AG04449 (cell line): Measurements from ENCODE around the gene TUT1.

Experiments
- CTCF ChIA-PET: fragments of 350-600 bp; formaldehyde crosslinking; extraction: SDS; loops from one replicate; lab custom pipeline; 2021; ENCODE audit warnings: antibody characterized with exemption; lab: Yijun Ruan, JAX
- POLR2A ChIA-PET: fragments of 400-600, 350-600 bp; formaldehyde crosslinking; extraction: SDS; loops from one replicate; lab custom pipeline; 2020; ENCODE audit warnings: antibody characterized with exemption, inconsistent platforms; lab: Yijun Ruan, JAX
- DNase-seq: peaks from one replicate; pipeline ENCODE4 v3.0.0-alpha.2; 2010; ENCODE audit warnings: low read depth, low spot score
- H3K4me3 ChIP-seq: 2 replicates; pipeline ENCODE4 v1.5.1; 2011; ENCODE audit warnings: low read depth, mild to moderate bottlenecking, control low read depth, low read length
- TF ChIP-seq, protein P1 (sequence below): IDR thresholded peaks from one replicate; pipeline ENCODE4 v1.5.1; 2011; ENCODE audit warnings: mild to moderate bottlenecking, moderate library complexity, low read length, control low read depth, inconsistent platforms; ENCODE audit not compliant: insufficient read depth; ENCODE audit errors: missing control alignments

The TUT1 gene

GRCh38 chr11:62544581-62545436 is 46.5 kb downstream of the TUT1 start:
- TF ChIP-seq, protein P1, sequence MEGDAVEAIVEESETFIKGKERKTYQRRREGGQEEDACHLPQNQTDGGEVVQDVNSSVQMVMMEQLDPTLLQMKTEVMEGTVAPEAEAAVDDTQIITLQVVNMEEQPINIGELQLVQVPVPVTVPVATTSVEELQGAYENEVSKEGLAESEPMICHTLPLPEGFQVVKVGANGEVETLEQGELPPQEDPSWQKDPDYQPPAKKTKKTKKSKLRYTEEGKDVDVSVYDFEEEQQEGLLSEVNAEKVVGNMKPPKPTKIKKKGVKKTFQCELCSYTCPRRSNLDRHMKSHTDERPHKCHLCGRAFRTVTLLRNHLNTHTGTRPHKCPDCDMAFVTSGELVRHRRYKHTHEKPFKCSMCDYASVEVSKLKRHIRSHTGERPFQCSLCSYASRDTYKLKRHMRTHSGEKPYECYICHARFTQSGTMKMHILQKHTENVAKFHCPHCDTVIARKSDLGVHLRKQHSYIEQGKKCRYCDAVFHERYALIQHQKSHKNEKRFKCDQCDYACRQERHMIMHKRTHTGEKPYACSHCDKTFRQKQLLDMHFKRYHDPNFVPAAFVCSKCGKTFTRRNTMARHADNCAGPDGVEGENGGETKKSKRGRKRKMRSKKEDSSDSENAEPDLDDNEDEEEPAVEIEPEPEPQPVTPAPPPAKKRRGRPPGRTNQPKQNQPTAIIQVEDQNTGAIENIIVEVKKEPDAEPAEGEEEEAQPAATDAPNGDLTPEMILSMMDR = no peak
- DNase-seq = no peak
- CTCF ChIA-PET = interaction anchor here (1.1 to 16.0 kb wide), 9 partner anchors 11 to 204 kb away, joined by 3 to 320 read pairs (median 9); partner anchors contain the start of genes SCGB1A1 and TUT1
- POLR2A ChIA-PET = interaction anchor here (0.7 to 4.3 kb wide), 12 partner anchors 9 to 150 kb away, joined by 3 to 77 read pairs (median 7); partner anchors contain the start of genes B3GAT3, EEF1G and TUT1
- peak overlapping the region; percentile 98 for H3K4me3 ChIP-seq

GRCh38 chr11:62543680-62544444 is 47.5 kb downstream of the TUT1 start:
- peak overlapping the region; percentile 98 for H3K4me3 ChIP-seq
- TF ChIP-seq, protein P1 = no peak
- ChIA-PET CTCF (interaction anchor here (0.9 to 16.0 kb wide), 23 partner anchors 9 to 203 kb away, joined by 3 to 320 read pairs (median 7); partner anchors contain the start of genes EEF1G, SCGB1A1 and TUT1), POLR2A (interaction anchor here (1.1 to 4.3 kb wide), 11 partner anchors 10 to 149 kb away, joined by 3 to 77 read pairs (median 8); partner anchors contain the start of genes EEF1G and TUT1)
- DNase-seq = no peak

DNA sequence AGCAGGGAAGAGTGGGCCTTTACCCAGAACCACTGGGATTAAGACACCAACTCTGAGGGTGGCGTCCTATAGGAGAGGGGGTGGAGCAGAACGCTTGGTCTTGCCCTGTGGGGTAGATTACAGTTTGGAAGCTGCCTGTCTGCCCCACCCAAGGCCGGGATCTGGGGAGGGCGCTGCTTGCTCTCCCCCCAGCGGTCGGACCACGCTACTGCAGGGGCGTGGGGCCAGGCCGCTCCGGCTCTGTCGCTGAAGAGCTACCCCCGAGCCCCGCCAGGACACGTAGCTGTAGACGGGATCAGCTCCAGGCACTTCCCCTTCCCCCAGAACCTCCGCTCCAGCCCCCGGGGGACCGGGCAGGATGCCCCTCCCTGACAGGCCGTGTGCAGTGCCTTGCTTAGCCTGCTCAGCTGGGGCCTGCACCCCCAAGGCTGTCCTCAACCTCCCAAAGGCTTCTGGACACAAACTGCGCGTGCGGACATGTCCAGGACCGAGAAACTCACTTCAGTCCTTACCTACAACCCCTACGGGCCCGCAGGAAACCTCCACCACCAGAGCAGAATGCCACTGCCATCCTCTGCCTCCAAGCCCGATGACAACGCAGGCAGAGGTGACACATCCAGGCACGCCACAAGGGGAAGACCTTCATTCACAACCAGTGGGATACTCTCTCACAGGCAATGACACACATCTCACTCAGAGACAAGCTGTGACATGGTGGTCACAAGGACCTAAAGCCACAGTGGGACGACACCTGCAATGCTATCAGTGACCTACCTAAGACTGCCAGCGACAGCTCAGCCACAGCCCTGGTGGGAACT is 48.4 kb downstream of the TUT1 start:
- peak overlapping the region; percentile 98 for H3K4me3 ChIP-seq
- peak; percentile 28 for DNase-seq
- ChIA-PET CTCF (interaction anchor here (0.7 to 16.0 kb wide), 42 partner anchors 8 to 884 kb away, joined by 3 to 320 read pairs (median 5); partner anchors contain the start of genes EEF1G, SCGB1A1, TUT1 and ZBTB3), POLR2A (interaction anchor here (0.6 to 4.3 kb wide), 13 partner anchors 9 to 298 kb away, joined by 3 to 77 read pairs (median 8); partner anchors contain the start of genes EEF1G and TUT1)
- TF ChIP-seq, protein P1 = peak; percentile 98

DNA sequence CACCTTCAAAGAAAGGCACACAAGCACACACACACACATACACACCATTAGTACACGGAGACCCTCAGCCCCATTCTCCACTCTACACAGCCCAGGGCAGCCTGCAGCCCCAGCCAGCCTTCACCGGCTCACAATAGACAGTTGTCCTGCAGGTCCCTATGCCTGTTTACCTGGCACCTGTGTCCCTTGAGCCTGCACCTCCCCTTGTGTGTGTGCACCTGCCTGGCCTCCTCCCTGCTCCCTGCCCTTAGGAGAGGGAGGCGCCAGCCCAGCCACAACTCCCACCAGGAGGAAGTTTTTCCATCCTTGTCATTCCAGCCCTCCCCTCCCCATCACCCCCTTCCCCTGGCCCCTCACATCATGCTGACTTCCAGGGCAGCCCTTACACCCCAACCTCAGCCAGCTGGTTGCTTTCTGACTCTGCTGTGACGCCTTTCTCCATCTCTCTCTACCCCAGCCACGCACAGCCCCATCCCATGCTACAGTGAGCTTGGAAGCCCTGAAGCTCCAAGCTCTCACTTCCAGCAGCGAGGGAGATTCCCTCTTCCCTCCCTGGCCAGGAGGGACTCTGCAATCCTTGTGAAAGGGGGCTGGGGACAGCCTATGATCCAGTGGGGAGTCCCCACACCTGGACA is 49.1 kb downstream of the TUT1 start:
- no peak for DNase-seq
- TF ChIP-seq, protein P1 = no peak
- peak overlapping the region; percentile 98 for H3K4me3 ChIP-seq
- POLR2A ChIA-PET = interaction anchor here (0.8 to 4.3 kb wide), 10 partner anchors 9 to 299 kb away, joined by 3 to 77 read pairs (median 12); partner anchors contain the start of genes EEF1G and TUT1
- CTCF ChIA-PET = interaction anchor here (0.8 to 16.0 kb wide), 33 partner anchors 8 to 295 kb away, joined by 3 to 320 read pairs (median 6); partner anchors contain the start of genes SCGB1A1, TUT1 and ZBTB3
